Type B pancreatic cell (in vitro differentiated cells): ENCODE measurements around the gene ZCCHC14. TPM values are rescaled to one million over a fixed set of nuclear protein-coding genes. Genes with fewer than 3 reads are reported as not detected.
"Not testable (repeated sequence)": the region's sequence is repeated elsewhere in the genome, so short reads cannot be mapped to it uniquely, and the experiment has no call there.

Experiments used
- DNase-seq: peaks from one replicate; pipeline ENCODE4 v3.0.0; 2021; ENCODE audit warnings: mixed read lengths; ENCODE audit not compliant: unreplicated experiment; ENCODE audit errors: extremely low spot score
- H3K27ac Mint-ChIP-seq: 2 replicates; pipeline ENCODE4 v1.8.0; 2021; ENCODE audit warnings: mild to moderate bottlenecking, mixed read lengths
- H3K27me3 Mint-ChIP-seq: 2 replicates; pipeline ENCODE4 v1.8.0; 2021; ENCODE audit warnings: mixed read lengths
- H3K36me3 Mint-ChIP-seq: 2 replicates; pipeline ENCODE4 v1.8.0; 2021; ENCODE audit warnings: mixed read lengths
- H3K4me1 Mint-ChIP-seq: one replicate; pipeline ENCODE4 v1.8.0; 2021; ENCODE audit warnings: mixed read lengths; ENCODE audit not compliant: unreplicated experiment
- H3K4me3 Mint-ChIP-seq: 2 replicates; pipeline ENCODE4 v1.8.0; 2021; ENCODE audit warnings: mild to moderate bottlenecking, mixed read lengths
- H3K9me3 Mint-ChIP-seq: 2 replicates; pipeline ENCODE4 v1.8.0; 2021; ENCODE audit warnings: mixed read lengths
- total RNA-seq: library from RNA; stranded (reverse); gene quantifications from 2 replicates; pipeline ENCODE4 v1.2.1, GENCODE V29; 2021; ENCODE audit warnings: low replicate concordance
- TF ChIP-seq, protein P1 (sequence below): fragments of 200-600 bp; sonication (generic); conservative IDR thresholded peaks from 2 replicates; pipeline ENCODE4 v1.5.0; 2021; ENCODE audit warnings: antibody characterized with exemption, mild to moderate bottlenecking

ZCCHC14 gene
- total RNA-seq, 1 donor from 2014 or later: 32.3 TPM

DNA sequence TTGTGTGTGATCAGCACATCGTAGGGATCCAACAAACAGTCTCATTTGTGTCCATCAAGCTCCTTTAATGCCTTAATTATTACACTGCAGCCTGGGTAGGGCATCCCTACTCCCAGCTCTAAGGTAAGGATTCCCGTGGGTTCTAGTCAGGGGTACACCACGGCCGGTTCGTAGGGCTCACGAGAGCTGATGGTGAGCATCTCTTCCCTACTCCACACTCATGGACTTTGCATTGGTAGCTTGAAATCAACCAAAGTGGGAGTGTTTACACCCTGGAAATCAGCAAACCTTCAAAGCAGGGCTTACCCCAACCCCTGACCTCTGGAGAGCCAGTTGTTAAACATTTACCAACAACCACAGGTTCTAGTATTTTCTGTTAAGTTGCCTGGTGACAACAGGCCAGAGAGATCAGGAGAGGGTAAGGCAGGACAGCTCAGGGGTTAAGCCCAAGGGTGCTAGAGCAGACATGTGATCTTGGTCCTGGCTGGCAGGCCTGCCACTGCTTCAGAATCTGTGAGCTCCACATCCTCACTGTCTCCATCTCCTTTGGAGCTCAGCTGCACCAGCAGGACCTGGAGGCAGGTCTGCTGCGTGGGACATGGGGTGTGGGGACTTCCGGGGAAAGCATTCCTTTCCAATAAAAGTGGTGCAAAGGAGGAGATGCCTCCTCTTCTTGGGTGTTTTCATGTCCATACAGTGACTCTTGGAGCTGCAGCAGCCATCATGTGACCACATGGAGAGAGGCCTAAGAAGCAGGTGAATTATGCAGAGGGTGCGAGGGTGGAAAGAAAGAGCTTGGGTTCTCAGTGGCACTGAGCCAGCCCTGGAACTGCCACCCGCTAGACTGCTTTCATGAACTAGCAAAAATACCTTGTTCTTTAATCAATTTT is 36.1 kb upstream of the ZCCHC14 start:
- H3K27me3 Mint-ChIP-seq: peaks cover 7% of the 10 kb centered on the region
- TF ChIP-seq, protein P1, sequence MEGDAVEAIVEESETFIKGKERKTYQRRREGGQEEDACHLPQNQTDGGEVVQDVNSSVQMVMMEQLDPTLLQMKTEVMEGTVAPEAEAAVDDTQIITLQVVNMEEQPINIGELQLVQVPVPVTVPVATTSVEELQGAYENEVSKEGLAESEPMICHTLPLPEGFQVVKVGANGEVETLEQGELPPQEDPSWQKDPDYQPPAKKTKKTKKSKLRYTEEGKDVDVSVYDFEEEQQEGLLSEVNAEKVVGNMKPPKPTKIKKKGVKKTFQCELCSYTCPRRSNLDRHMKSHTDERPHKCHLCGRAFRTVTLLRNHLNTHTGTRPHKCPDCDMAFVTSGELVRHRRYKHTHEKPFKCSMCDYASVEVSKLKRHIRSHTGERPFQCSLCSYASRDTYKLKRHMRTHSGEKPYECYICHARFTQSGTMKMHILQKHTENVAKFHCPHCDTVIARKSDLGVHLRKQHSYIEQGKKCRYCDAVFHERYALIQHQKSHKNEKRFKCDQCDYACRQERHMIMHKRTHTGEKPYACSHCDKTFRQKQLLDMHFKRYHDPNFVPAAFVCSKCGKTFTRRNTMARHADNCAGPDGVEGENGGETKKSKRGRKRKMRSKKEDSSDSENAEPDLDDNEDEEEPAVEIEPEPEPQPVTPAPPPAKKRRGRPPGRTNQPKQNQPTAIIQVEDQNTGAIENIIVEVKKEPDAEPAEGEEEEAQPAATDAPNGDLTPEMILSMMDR: no peak
- no peaks in the 10 kb centered on the region for H3K36me3 Mint-ChIP-seq
- no peak overlapping the region for H3K27ac Mint-ChIP-seq
- peaks cover 5% of the 10 kb centered on the region for H3K9me3 Mint-ChIP-seq
- no peak overlapping the region for H3K4me3 Mint-ChIP-seq
- no peak for DNase-seq
- H3K4me1 Mint-ChIP-seq: no peaks in the 10 kb centered on the region

DNA sequence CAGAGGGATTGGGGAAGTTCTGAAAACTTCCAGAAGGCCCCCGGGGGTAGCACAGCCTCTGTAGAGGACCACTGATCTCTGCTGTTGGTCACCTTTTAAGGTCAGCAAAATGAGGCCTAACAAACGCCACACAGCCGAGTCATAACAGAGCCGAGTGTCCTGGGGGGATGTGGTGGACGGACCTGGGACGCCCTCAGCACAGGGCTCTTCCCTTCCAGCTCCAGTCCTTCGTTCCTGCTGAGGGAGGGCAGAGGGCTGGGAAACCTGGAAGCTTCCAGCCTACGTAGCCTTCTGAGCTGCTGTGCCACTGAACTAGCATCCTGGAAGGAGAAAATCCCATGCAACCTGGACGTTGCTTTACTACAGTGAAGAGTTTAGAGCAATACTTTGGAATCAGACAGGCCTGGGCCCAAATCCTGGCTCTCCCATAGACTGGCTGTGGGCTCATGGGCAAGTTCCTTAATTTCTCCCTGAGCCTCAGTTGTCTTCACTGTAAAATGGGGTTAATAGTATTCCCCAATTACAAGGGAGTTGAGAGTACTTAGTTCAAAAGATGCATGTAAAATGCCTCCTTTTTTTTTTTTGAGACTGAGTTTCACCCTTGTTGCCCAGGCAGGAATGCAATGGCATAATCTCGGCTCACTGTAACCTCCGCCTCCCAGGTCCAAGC is 34.4 kb upstream of the ZCCHC14 start:
- TF ChIP-seq, protein P1: no peak
- Mint-ChIP-seq H3K27ac (no peak overlapping the region), H3K27me3 (peaks cover 7% of the 10 kb centered on the region)

DNA sequence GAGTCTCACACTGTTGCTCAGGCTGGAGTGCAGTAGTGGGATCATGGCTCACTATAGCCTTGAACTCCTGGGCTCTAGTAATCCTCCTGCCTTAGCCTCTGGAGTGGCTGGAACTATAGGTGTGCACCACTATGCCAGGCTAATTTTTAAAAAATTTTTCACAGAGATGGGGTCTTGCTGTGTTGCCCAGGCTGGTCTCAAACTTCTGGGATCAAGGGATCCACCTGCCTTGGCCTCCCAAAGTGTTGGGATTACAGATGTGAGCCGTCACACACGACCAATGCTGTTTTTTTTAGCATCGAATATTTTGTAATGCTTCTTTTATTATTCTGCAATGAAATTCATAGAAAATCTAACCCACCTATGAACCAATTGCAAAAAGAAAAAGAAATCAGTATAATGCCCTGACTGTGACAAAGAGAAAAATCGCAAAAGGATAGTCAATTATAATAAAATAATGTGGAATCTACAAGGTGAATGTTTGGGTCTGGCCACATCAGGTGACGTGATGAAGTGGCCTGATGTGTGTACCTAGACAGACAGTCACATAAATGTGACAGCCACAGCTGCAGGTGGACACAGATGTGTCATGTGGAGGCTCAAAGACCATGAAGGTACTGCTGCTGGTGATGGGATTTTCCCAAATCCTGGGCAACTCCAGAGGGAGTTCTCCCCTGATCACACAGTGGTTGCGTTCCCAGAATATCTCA is 33.6 kb upstream of the ZCCHC14 start:
- Mint-ChIP-seq H3K27ac (no peak overlapping the region), H3K9me3 (peaks cover 5% of the 10 kb centered on the region), H3K4me1 (no peaks in the 10 kb centered on the region), H3K36me3 (no peaks in the 10 kb centered on the region), H3K4me3 (no peak overlapping the region), H3K27me3 (peaks cover 11% of the 10 kb centered on the region)
- TF ChIP-seq, protein P1: no peak
- no peak for DNase-seq

More for the DNA sequence above, 34.4 kb upstream of the ZCCHC14 start:
- DNase-seq: no peak
- Mint-ChIP-seq H3K9me3 (peaks cover 5% of the 10 kb centered on the region), H3K4me3 (no peak overlapping the region), H3K4me1 (no peaks in the 10 kb centered on the region), H3K36me3 (no peaks in the 10 kb centered on the region)

DNA sequence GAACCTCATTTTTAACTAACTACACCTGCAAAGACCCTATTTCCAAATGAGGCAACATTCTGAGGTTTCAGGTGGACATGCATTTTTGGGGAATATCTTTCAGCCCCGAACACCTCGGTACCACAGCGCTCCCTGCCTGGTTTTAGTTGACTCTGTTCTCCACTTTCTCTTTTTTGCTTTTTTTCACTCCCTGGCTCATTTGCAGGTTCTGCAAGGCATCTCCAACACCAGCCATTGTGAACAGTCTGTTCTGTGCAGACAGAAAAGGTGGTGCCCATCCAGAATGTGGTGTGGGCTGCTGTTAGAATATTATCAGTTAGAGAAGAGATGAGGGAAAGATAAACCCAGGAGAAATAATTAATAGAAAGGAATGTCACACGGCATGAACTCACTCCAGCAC is 32.5 kb upstream of the ZCCHC14 start:
- Mint-ChIP-seq H3K27ac (no peak overlapping the region), H3K27me3 (peaks cover 14% of the 10 kb centered on the region), H3K36me3 (no peaks in the 10 kb centered on the region), H3K9me3 (peaks cover 5% of the 10 kb centered on the region), H3K4me3 (no peak overlapping the region), H3K4me1 (no peaks in the 10 kb centered on the region)
- TF ChIP-seq, protein P1: no peak
- DNase-seq: no peak

DNA sequence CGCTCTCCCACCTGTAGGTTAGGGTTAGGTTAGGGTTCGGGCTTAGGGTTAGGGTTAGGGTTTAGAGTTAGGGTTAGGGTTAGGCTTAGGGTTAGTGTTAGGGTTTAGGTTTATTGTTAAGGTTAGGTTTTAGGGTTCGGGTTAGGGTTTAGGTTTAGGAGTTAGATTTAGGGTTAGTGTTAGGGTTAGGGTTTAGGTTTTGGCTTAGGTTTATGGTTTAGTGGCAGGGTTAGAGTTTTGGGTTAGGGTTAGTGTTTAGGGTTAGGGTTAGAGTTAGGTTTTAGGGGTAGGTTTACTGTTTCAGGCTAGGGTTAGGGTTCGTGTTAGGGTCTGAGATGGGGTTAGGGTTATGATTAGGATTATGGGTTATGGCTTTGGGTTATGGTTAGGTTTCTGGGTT is 31.6 kb upstream of the ZCCHC14 start:
- peaks cover 3% of the 10 kb centered on the region for H3K9me3 Mint-ChIP-seq
- no peaks in the 10 kb centered on the region for H3K4me1 Mint-ChIP-seq

DNA sequence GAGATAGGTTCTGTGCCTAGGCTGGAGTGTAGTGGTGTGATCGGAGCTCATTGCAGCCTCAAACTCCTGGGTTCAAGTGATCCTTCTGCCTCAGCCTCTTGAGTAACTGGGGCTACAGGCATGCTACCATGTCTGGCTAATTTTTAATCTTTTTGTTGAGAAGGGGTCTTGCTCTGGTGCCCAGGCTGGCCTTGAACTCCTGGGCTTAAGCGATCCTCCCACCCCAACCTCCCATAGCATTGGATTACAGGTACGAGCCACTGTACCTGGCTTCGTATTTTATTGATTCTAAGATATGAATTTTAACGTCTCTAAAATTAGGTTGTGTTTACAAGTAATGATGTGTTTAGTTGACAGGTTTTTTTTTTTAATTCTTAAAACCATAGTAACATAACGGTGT is 30.8 kb upstream of the ZCCHC14 start:
- H3K27ac Mint-ChIP-seq, H3K4me3 Mint-ChIP-seq, H3K9me3 Mint-ChIP-seq, H3K36me3 Mint-ChIP-seq, H3K4me1 Mint-ChIP-seq, DNase-seq: not testable (repeated sequence)
- peaks cover 14% of the 10 kb centered on the region for H3K27me3 Mint-ChIP-seq

More for the DNA sequence above, 31.6 kb upstream of the ZCCHC14 start:
- Mint-ChIP-seq H3K27me3 (peaks cover 14% of the 10 kb centered on the region), H3K27ac (no peak overlapping the region), H3K4me3 (no peak overlapping the region), H3K36me3 (no peaks in the 10 kb centered on the region)
- no peak for DNase-seq
- TF ChIP-seq, protein P1: no peak

DNA sequence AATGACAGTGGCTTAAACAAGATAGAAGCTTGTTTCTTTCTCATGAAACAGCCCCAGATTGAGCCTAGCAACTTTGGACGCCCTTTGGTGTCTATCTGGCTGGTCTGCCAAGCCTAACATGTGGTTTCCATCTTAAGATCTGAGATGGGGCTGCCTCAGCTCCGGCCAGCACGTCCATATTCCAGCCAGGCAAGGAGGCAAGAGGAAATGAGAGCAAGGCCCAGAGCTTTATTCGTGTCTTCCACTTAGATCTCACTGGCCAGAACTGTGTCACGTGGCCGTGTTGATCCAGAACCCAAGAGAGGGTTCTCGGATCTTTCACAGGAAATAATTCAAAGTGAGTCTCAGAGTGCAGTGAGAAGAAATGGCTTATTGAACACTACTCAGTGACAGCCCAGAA is 28.9 kb upstream of the ZCCHC14 start:
- H3K36me3 Mint-ChIP-seq, DNase-seq, H3K4me1 Mint-ChIP-seq, H3K4me3 Mint-ChIP-seq, H3K9me3 Mint-ChIP-seq, H3K27ac Mint-ChIP-seq: not testable (repeated sequence)
- H3K27me3 Mint-ChIP-seq: peaks cover 14% of the 10 kb centered on the region

DNA sequence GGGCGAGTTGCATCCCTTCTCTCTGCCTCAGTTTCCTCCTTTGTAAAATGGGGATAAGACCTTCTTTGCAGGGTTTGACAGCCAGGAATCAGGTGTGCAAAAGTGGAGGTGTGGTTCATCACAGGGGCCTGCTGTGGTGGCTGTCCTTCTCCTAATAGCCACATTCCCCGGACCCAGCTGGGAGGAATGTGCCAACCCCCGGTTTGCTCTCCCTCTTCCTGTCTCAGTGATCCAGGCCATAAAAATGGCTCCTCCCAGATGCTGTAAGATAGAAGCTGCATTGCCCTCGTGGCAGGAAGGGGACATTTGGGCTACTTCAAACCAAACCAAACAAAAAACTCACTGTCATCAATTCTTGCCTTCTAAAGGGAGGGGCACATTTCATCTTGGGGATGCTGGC is 26.3 kb upstream of the ZCCHC14 start:
- not testable (repeated sequence) for H3K36me3 Mint-ChIP-seq

More for the DNA sequence above, 26.3 kb upstream of the ZCCHC14 start:
- not testable (repeated sequence) for H3K4me1 Mint-ChIP-seq, H3K9me3 Mint-ChIP-seq, DNase-seq, H3K4me3 Mint-ChIP-seq, H3K27me3 Mint-ChIP-seq, H3K27ac Mint-ChIP-seq
